HFFc6 (cell line): ENCODE results near the gene RNF130. TPM values are rescaled to one million over a fixed set of nuclear protein-coding genes. Genes with fewer than 3 reads are reported as not detected.

Experiments
- DNase-seq: peaks from one replicate; pipeline ENCODE4 v3.0.0-alpha.2; 2018
- H3K27ac Mint-ChIP-seq: 2 replicates; pipeline ENCODE4 v1.8.0; 2020; ENCODE audit warnings: mild to moderate bottlenecking, mixed read lengths
- H3K27me3 Mint-ChIP-seq: 2 replicates; pipeline ENCODE4 v1.8.0; 2021; ENCODE audit warnings: mild to moderate bottlenecking, moderate library complexity, mixed read lengths; ENCODE audit not compliant: insufficient read depth
- H3K36me3 Mint-ChIP-seq: 2 replicates; pipeline ENCODE4 v1.8.0; 2021; ENCODE audit warnings: low read depth, mixed read lengths
- H3K4me1 Mint-ChIP-seq: 2 replicates; pipeline ENCODE4 v1.8.0; 2020; ENCODE audit warnings: low read depth, mixed read lengths
- H3K4me3 Mint-ChIP-seq: 2 replicates; pipeline ENCODE4 v1.8.0; 2020; ENCODE audit warnings: mild to moderate bottlenecking, moderate library complexity, mixed read lengths
- H3K9me3 Mint-ChIP-seq: 2 replicates; pipeline ENCODE4 v1.8.0; 2020; ENCODE audit warnings: mild to moderate bottlenecking, mixed read lengths
- total RNA-seq, 6 experiments: library from RNA; stranded (reverse); fragmentation: NEBNext Ultra II Directional; extraction: Animal tissue kit (Norgen Biotek cat#: 25700); gene quantifications; 2 replicates in 1 of 6; 3 replicates in 5 of 6; pipeline ENCODE4 v1.2.3, GENCODE V29; 2021
- TF ChIP-seq, protein P1 (sequence below): fragments of 200-600 bp; sonication (generic); IDR thresholded peaks from 2 replicates; pipeline ENCODE4 v1.5.0; 2021; ENCODE audit warnings: antibody characterized with exemption, mild to moderate bottlenecking

The RNF130 gene
- total RNA-seq, 6 experiments from 2014 or later = 0.37 to 7.5 (median 0.93) TPM

DNA sequence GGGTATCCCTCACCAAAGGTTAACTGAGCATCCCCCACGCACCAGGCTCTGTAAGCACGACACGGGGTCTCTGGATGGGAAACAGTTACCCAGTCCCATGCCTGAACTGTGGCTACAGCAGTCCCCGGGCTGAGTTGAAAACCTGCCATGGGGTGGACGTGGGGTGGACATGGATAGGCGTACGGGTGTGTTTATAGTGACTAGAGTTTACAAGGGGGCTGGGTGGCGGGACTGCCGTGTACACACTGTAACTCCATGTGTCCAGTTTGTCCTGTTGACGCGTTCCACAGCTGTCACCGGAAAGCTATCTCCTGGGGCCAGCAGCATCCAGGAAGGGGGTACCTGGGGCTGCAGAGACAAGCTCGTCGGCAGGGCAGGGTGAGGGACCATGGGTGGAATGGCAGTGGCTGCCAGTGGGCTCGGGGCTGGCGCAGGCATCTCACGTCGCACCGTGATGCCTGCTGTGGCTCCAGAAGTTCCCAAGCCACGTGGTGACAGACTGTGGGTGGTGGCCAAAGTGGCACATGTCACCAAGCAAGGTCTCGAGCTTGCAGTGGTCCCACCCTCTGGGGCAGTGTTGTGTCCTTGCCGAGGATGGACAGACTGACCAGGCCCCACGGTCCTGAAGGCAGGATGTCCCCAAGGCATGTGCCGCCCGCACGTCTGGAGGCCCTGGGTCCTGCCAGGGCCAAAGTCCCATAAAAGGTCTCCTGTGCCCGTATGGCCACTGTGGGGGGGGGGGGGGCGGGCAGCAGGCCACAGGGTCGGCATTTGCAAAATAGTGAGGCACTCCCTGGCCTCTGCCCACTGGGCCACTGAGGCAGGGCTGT lies 29.3 kb upstream of the RNF130 start:
- H3K4me3 Mint-ChIP-seq = no peak overlapping the region
- no peak for DNase-seq
- TF ChIP-seq, protein P1, sequence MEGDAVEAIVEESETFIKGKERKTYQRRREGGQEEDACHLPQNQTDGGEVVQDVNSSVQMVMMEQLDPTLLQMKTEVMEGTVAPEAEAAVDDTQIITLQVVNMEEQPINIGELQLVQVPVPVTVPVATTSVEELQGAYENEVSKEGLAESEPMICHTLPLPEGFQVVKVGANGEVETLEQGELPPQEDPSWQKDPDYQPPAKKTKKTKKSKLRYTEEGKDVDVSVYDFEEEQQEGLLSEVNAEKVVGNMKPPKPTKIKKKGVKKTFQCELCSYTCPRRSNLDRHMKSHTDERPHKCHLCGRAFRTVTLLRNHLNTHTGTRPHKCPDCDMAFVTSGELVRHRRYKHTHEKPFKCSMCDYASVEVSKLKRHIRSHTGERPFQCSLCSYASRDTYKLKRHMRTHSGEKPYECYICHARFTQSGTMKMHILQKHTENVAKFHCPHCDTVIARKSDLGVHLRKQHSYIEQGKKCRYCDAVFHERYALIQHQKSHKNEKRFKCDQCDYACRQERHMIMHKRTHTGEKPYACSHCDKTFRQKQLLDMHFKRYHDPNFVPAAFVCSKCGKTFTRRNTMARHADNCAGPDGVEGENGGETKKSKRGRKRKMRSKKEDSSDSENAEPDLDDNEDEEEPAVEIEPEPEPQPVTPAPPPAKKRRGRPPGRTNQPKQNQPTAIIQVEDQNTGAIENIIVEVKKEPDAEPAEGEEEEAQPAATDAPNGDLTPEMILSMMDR = no peak

DNA sequence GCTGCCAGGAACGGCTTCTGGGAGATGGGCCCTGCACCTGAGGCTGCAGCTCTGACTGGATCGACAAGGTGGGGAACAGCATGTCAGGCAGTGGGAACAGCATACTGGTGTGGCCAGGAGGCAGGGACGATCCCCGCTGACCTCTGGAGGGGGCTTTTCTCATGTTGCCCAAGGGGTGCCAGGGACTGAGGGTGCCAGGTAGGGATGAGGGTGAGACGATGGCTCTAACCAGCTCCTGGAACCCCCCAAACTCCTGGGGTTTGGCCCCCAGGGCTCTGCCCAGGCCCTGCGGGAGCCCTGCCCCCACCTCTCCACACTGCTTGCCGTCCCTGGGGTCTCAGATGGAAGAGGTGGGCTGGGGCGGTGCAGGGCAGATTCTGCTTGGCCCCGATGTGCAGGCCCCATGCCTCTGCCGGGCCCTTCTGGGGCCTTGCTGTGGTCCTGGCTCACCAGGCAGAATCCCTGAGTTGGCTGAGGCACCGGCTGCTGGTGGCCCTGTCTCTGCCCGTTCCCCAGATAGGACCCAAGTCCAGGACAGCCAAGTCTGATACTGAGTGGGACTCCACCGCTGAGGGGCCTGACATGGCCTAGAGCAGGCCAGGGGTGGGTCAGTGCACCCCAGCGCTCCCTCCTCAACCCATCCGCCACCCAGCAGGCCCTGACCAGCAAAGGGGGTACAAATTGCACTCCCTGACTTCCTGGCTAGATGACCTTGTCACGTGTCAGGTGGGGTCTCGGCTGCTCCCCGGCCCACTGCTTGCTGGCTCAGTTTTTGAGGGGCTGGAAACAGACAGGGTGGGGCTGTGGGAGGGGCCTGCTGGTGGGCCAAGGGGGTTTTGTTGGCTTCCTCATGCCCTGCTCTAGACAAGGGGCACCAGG lies 28.4 kb upstream of the RNF130 start:
- peaks cover 4% of the 10 kb centered on the region; the same call in 1 of the 2 replicates for H3K27me3 Mint-ChIP-seq
- H3K4me1 Mint-ChIP-seq = no peaks in the 10 kb centered on the region
- H3K36me3 Mint-ChIP-seq = peaks cover 6% of the 10 kb centered on the region; the same call in 1 of the 2 replicates
- DNase-seq = no peak
- TF ChIP-seq, protein P1 = no peak
- no peak overlapping the region for H3K4me3 Mint-ChIP-seq
- peaks cover 27% of the 10 kb centered on the region for H3K9me3 Mint-ChIP-seq
- H3K27ac Mint-ChIP-seq = no peak overlapping the region

More for the DNA sequence above, 29.3 kb upstream of the RNF130 start:
- peaks cover 6% of the 10 kb centered on the region; the same call in 1 of the 2 replicates for H3K36me3 Mint-ChIP-seq
- H3K9me3 Mint-ChIP-seq = peaks cover 23% of the 10 kb centered on the region
- H3K27me3 Mint-ChIP-seq = peaks cover 4% of the 10 kb centered on the region; the same call in 1 of the 2 replicates
- no peaks in the 10 kb centered on the region for H3K4me1 Mint-ChIP-seq
- no peak overlapping the region for H3K27ac Mint-ChIP-seq

- H3K4me3 Mint-ChIP-seq = no peak overlapping the region
- no peaks in the 10 kb centered on the region for H3K4me1 Mint-ChIP-seq
- no peak for DNase-seq
- H3K9me3 Mint-ChIP-seq = peaks cover 25% of the 10 kb centered on the region
- H3K27me3 Mint-ChIP-seq = peaks cover 4% of the 10 kb centered on the region; the same call in 1 of the 2 replicates
- peaks cover 6% of the 10 kb centered on the region; the same call in 1 of the 2 replicates for H3K36me3 Mint-ChIP-seq
- H3K27ac Mint-ChIP-seq = no peak overlapping the region
- TF ChIP-seq, protein P1 = no peak
These were observed 27.6 kb upstream of the RNF130 start for GRCh38 chr5:180098991-180099732.

DNA sequence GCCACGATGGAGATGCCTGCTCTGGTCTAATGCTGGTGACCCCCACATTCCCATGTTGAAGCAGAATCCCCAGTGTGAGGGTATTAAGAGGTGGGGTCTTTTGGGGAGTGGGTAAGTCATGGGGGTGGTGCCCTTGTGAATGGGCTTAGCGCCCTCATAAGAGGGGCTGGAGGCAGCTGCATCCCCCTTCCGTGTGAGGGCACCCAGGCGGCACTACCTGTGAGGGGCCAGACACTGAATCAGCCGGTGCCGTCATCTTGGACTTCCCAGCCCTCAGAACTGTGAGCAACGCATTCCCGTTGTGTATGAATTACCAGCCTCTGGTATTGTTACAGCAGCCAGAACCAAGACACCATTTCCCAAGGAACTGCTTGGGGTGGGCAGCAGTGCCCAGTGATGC lies 27.0 kb upstream of the RNF130 start:
- no peak overlapping the region for H3K27ac Mint-ChIP-seq
- TF ChIP-seq, protein P1 = no peak
- H3K4me3 Mint-ChIP-seq = no peak overlapping the region
- no peaks in the 10 kb centered on the region for H3K4me1 Mint-ChIP-seq
- peaks cover 4% of the 10 kb centered on the region; the same call in 1 of the 2 replicates for H3K27me3 Mint-ChIP-seq
- no peak for DNase-seq
- peaks cover 25% of the 10 kb centered on the region for H3K9me3 Mint-ChIP-seq
- peaks cover 6% of the 10 kb centered on the region; the same call in 1 of the 2 replicates for H3K36me3 Mint-ChIP-seq

DNA sequence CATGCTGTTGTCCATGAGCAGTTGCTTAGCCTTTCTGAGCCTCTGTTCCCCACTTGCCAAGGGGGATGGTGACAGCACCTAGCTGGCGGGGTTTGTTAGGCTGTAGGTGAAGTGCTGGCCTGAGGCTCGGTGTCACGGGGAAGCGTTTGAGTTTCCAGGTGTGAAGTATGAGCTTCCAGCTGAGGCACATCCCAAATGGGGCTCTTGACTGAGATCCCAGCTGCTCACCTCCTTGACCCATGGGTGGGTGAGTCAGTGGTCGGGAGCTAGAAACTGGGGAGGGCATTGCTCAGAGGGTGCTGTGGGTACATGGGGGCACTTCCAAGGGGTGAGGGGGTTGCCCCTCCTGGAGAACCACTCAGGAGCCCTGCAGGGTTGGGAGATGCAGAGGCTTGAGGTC lies 26.4 kb upstream of the RNF130 start:
- TF ChIP-seq, protein P1 = no peak
- Mint-ChIP-seq H3K9me3 (peaks cover 27% of the 10 kb centered on the region), H3K27ac (no peak overlapping the region), H3K4me3 (no peak overlapping the region), H3K36me3 (peaks cover 6% of the 10 kb centered on the region; the same call in 1 of the 2 replicates), H3K27me3 (peaks cover 4% of the 10 kb centered on the region; the same call in 1 of the 2 replicates), H3K4me1 (no peaks in the 10 kb centered on the region)
- no peak for DNase-seq
